Measurements from ENCODE around the gene KDM5A.
A peak's percentile ranks its signal among the peaks of the same experiment; 100 is the strongest.
"Not testable (repeated sequence)": the region's sequence is repeated elsewhere in the genome, so short reads cannot be mapped to it uniquely, and the experiment has no call there.

KDM5A gene

GRCh38 chr12:366820-367219 lies 22.3 kb downstream of the KDM5A start:
- no peak for TF ChIP-seq GATA1 (IDR thresholded peaks at IDR 0.05; ENCODE audit: low read depth, low read length)
- TF ChIP-seq POLR2A (IDR thresholded peaks at IDR 0.05; ENCODE audit: low read length) = no peak
- DNase-seq = no peak

- TF ChIP-seq POLR2A (IDR thresholded peaks at IDR 0.05; ENCODE audit: low read length) (no peak), GATA1 (IDR thresholded peaks at IDR 0.05; ENCODE audit: low read depth, low read length) (no peak)
- DNase-seq = no peak
Measured at GRCh38 chr12:359091-359490, 30.0 kb downstream of the KDM5A start.

GRCh38 chr12:356276-356988 lies 32.7 kb downstream of the KDM5A start:
- DNase-seq = no peak
- TF ChIP-seq POLR2A (IDR thresholded peaks at IDR 0.05; ENCODE audit: low read length) (no peak), GATA1 (IDR thresholded peaks at IDR 0.05; ENCODE audit: low read depth, low read length) (no peak)

- not testable (repeated sequence) for DNase-seq
Measured at GRCh38 chr12:351197-351596, 37.9 kb downstream of the KDM5A start.

GRCh38 chr12:349625-350024 lies 39.5 kb downstream of the KDM5A start:
- not testable (repeated sequence) for DNase-seq

GRCh38 chr12:343036-343435 lies 46.1 kb downstream of the KDM5A start:
- DNase-seq = not testable (repeated sequence)

GRCh38 chr12:337039-337438 lies 52.1 kb downstream of the KDM5A start:
- DNase-seq = no peak
- TF ChIP-seq GATA1 (IDR thresholded peaks at IDR 0.05; ENCODE audit: low read depth, low read length) (no peak), POLR2A (IDR thresholded peaks at IDR 0.05; ENCODE audit: low read length) (no peak)

GRCh38 chr12:334125-334524 lies 55.0 kb downstream of the KDM5A start:
- no peak for DNase-seq
- no peak for TF ChIP-seq POLR2A (IDR thresholded peaks at IDR 0.05; ENCODE audit: low read length)
- no peak for TF ChIP-seq GATA1 (IDR thresholded peaks at IDR 0.05; ENCODE audit: low read depth, low read length)

GRCh38 chr12:332581-333205 lies 56.4 kb downstream of the KDM5A start:
- no peak for DNase-seq

GRCh38 chr12:331287-331686 lies 57.8 kb downstream of the KDM5A start:
- no peak for DNase-seq
- TF ChIP-seq GATA1 (IDR thresholded peaks at IDR 0.05; ENCODE audit: low read depth, low read length) = no peak
- TF ChIP-seq POLR2A (IDR thresholded peaks at IDR 0.05; ENCODE audit: low read length) = no peak

More at GRCh38 chr12:332581-333205, 56.4 kb downstream of the KDM5A start:
- TF ChIP-seq GATA1 (IDR thresholded peaks at IDR 0.05; ENCODE audit: low read depth, low read length) (no peak), POLR2A (IDR thresholded peaks at IDR 0.05; ENCODE audit: low read length) (no peak)

- TF ChIP-seq GATA1 (IDR thresholded peaks at IDR 0.05; ENCODE audit: low read depth, low read length) (no peak), POLR2A (IDR thresholded peaks at IDR 0.05; ENCODE audit: low read length) (no peak)
- no peak for DNase-seq
Measured at GRCh38 chr12:325906-326305, 63.2 kb downstream of the KDM5A start.

- TF ChIP-seq POLR2A (IDR thresholded peaks at IDR 0.05; ENCODE audit: low read length) (no peak), GATA1 (IDR thresholded peaks at IDR 0.05; ENCODE audit: low read depth, low read length) (no peak)
- DNase-seq = no peak
Measured at GRCh38 chr12:323507-323906, 65.6 kb downstream of the KDM5A start.

GRCh38 chr12:321606-322326 lies 67.4 kb downstream of the KDM5A start:
- TF ChIP-seq POLR2A (IDR thresholded peaks at IDR 0.05; ENCODE audit: low read length) (no peak), GATA1 (IDR thresholded peaks at IDR 0.05; ENCODE audit: low read depth, low read length) (no peak)
- DNase-seq = peak in 1 of 2 experiments; percentile 22

- TF ChIP-seq POLR2A (IDR thresholded peaks at IDR 0.05; ENCODE audit: low read length) (no peak), GATA1 (IDR thresholded peaks at IDR 0.05; ENCODE audit: low read depth, low read length) (no peak)
- DNase-seq = no peak
Measured at GRCh38 chr12:318759-319515, 70.2 kb downstream of the KDM5A start.

Data from erythroblast (primary cell).